HG03064 (cell line): ENCODE measurements around the gene MEI4.

Experiments used
- ATAC-seq: cut with Tn5 transposase; IDR thresholded peaks from one replicate; pipeline ENCODE4 v1.9.1; 2021; ENCODE audit warnings: low read depth; ENCODE audit not compliant: unreplicated experiment

The MEI4 gene

DNA sequence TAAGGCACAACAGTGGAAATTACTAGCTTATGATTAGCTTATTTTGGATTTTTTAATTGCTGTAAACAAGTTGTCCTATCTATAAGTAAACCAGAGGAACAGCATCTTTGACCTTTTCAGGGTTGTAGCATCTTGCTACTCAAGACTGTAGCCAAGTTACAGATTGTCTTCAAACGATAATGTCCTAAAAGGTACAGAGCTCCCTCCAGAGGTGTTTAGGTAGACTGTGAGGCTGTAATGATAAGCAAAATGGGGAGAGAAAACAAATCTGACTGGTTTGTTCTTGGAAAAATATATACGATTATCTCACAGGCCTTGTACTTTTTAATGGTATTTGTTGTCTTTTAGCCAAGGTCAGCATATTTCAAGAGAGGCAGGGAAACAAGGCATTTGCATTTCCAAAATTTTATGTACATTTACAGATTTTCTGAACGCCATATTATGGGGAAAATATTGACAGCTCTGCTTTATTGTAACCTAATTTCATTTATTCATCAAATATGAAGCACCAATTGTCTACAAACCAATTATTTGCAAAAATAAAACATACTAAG, 273.4 kb downstream of the MEI4 start:
- ATAC-seq: no peak

DNA sequence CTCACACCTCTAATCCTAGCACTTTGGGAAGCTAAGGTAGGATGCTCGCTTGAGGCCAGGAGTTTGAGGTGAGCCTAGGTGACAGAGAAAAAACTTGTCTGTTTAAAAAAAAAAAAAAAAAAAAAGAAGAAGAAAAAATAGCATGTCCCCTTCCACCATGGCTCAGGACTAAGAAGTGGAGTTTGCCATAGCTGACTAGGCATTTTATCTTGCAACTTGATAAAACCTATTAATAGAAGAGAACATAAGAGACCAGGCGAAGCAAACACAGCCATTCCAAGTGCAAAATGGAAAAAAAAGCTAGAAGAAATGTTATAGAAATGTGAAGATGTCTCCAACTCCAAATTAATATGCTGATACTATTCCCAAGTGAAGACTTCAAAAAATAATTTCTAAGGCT, 277.5 kb downstream of the MEI4 start:
- ATAC-seq: no peak

DNA sequence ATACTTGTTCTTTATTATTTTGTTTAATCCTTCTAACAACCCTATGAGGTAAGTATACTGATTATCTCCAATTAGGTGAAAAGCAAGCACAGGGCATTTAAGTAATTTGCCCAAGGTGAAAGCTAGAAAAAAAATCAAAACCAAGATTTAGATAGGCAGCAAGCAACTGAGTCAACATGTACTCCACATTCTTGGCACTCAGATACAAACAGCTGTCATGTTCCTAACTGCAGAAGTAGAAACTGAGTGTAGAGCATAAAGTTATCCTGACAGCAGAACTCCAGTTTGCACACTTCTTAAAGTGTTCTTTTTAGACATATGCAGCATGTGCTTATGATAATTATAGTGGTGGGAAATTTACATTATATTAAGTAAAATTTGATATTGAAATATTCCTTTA, 278.1 kb downstream of the MEI4 start:
- ATAC-seq: no peak

DNA sequence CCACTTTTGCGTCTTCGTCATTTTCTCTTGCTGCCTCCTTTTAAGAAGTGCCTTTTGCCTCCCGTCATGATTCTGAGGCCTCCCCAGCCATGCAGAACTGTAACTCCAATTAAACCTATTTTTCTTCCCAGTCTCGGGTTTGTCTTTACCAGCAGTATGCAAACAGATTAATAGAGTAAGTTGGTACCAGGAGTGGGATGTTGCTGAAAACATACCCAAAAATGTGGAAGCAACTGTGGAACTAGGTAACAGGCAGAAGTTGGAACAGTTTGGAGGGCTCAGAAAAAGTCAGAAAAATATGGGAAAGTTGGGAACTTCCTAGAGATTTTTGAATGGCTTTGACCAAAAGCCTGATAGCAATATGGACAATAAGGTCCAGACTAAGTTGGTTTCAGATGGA, 309.2 kb downstream of the MEI4 start:
- ATAC-seq: no peak

DNA sequence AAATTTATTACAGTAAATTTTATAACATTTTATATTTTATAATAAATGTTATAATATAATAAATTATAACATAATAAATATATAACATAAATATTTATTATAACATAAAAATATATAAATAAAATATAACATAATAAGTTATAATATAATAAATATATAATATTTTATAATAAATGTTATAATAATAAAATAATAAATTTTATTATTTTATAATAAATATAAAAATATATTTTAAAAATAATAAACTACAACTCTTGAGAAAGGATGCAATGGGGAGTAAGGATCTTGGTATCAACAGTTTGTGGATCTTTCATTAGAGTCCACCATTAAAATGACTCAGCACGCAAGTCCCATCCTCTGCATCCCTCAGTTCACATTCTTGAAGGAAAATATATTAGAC, 312.6 kb downstream of the MEI4 start:
- ATAC-seq: no peak

DNA sequence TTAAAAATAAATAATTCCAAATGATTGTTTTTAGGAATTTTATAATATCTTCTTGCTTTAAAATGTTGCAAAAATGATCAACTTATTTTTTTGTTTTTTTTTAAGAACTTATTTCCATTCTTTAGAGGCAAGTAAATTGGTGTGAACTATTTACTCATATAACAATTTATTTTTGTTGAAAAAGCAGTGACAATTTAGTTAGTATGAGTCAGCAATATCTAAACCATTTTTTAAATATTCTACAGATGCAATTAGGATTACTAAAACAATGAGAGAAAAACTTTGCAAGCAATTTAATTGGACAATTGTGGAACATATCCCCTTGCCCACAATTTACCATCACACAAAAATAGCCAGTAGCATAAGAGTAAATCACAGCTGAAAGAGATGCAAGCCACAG, 319.5 kb downstream of the MEI4 start:
- ATAC-seq: no peak
